HG03196 (cell line): ENCODE results near the gene TNS1.
"Not testable (repeated sequence)": the region's sequence is repeated elsewhere in the genome, so short reads cannot be mapped to it uniquely, and the experiment has no call there.

Experiments
- ATAC-seq: cut with Tn5 transposase; IDR thresholded peaks from one replicate; pipeline ENCODE4 v1.9.1; 2021; ENCODE audit not compliant: unreplicated experiment

Gene TNS1

DNA sequence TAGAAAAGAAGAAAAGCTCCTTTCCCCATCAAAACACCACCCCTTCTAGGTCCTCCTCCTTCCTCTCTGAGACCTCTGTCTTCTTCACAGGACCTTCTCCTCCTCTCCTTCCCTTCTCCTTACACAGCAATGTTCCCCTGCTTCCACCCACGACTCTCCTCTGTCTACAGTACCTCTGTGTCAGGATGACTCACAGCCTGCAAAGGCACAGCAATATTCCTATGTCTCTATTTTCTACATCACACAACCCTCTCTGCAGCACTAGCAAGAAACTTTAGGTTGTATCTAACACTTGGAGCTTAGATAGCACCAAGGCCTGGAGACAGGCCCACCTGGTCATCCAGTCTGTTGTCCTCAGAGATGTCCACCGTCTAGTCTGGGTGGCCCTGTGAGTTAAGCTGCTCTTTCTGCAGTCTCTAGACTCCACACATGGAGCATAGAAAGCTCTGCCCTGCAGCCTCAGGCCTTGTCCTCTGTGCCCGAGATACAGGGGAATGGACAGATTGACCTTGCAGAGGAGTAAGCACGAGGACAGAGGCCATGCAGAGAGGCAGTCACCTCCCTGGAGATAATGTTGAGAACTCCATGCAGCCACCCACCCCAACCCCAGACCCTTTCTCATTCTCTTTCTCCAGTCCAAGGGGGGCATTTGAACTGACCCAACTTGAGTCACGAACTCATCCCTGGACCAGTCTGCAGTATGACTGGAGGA is 212.0 kb downstream of the TNS1 start:
- no peak for ATAC-seq

DNA sequence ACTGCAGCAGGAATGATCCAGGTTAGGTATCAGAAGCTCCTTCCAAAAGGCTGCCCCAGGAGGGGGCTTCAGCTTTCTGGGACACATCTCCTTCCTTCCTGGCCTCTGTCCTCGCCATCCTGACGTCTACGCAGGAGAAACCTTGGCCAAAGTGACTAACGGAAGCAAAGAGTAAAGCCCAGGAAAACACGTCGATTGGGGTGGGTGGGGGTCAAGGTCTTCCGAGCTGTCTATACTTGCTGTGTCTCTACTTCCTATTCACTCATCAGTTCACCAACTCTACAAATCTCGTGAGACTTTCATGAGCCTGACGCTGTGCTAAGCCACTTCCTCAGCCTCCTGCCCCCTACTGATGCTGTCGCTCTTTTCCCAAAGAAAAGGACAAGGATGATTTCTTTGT is 212.6 kb downstream of the TNS1 start:
- peak; percentile 45 for ATAC-seq

DNA sequence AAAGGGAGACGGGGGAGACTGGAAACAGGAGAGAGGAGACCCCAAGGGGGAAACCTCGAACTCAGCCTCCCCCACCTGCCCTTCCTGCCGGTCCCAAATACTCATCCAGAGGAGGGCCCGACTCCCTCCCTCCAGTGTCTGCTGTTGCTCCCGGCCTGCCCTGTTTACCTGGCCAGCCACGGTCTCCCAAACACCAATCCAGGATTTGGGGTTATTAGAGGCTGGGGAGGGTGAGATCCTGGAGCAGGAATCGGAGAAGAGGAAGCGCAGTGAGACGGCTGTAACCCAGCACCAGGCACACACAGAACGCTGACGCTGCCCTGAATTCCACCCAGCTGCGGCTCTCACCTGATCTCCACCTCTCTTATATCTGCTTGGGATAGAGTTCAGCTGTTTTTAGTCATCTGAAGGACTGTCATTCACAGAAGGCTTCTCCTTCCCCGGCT is 213.0 kb downstream of the TNS1 start:
- no peak for ATAC-seq

DNA sequence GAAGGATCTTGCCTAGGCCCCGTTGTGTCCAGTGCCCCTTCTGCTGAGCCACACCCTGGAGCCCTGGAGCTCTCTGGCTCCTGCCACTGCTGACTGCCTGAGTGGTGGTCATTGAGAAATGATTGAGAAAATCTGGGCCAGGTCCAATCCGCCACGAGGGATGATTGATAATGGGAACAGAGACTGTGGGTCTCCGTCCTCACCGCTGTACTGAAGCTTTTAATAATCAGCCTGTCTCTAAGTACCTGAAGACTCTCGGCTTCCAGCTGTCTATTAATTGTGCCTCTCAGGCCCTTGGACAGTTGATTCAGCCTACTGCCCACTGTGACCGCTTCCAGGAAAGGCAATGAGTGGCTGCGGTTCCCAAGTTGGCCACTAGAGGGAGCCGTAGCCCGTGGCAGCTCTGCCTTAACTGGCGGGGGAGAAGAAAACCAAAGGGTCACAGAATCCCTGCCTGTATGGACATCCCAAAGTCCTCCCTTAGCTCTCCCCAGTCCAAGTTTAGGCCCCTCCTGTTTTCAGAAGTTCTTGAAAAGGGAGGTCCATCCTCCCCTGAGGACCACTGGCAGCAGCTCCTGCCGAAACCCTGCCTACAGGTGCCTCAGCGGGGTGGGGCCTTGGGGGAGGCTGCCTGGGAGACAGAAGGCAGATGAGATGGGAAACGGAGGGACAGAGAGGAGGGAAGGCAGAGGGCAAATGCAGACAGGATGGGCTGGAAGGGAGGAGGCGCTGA is 213.6 kb downstream of the TNS1 start:
- ATAC-seq: peak; percentile 45

DNA sequence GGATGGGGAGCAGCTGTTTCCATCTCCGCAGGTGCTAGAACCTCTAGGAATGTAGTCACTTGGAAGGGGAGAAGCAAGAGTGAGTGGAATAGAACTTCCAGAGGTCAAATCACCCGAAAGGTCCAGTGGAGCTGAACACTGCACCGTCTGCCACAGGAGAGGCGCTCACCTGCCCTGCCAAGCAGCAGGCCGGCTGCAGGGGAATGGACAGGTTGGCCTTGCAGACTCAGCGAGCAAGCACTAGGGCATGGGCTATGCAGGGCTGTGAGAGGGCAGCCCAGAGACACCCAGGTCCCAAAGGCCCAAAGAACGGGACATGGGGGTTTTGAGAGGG is 214.2 kb downstream of the TNS1 start:
- no peak for ATAC-seq

DNA sequence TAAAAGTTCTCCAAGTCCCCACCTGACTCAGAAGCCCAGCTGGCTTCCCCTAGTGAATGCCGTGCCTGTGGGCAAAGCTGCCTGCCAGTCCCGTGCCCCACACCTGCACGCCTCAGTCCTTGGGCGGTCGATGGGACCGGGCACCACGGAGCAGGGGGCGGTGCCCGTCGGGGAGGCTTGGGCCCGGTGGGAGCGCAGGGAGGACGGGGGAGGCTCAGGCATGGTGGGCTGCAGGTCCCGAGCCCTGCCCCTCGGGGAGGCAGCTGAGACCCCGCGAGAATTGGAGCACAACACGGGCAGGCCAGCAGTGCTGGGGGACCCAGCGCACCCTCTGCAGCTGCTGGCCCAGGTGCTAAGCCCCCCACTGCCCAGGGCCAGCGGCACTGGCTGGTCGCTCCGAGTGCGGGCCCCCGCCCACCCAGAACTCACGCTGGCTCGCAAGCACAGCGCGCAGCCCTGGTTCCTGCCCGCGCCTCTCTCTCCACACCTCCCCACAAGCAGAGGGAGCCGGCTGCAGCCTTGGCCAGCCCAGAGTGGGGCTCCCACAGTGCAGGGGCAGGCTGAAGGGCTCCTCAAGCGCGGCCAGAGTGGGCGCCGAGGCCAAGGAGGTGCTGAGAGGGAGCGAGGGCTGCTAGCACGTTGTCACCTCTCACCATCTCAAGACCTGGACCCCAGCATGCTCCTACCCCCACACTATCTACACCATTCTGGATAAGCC is 215.5 kb downstream of the TNS1 start:
- ATAC-seq: no peak

DNA sequence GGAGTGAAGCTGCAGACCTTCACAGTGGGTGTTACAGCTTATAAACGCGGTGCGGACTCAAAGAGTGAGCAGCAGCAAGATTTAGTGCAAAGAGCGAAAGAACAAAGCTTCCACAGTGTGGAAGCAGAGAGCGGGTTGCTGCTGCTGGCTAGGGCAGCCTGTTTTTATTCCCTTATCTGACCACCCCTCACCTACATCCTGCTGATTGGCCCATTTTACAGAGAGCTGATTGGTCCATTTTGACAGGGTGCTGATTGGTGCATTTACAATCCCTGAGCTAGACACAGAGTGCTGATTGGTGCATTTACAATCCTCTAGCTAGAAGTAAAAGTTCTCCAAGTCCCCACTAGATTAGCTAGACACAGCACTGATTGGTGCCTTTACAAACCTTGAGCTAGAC is 216.2 kb downstream of the TNS1 start:
- not testable (repeated sequence) for ATAC-seq

DNA sequence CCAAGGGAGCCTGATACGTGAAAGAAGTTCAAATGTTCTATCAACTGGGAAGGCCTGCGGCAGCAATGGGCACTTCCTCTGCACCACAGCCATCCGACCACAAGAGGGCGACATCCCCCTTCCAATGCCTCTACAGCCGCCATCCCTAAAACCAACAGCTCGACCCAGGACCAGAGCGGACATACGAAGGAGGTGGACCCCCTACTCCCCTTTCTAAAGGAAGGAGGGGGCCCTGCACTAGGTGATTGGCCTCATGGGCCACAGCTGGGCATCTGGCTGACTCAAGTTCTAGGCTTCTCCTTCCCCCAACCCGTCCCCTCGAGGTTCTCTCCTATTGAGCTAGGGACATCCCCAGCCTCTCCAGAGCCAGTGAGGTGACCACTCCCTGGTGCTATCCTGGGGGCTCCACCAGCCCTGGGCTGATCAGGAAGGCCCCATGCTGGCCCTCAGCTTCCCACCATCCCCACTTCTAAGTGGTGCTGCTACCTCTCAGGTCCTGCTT is 217.2 kb downstream of the TNS1 start:
- ATAC-seq: peak; percentile 50

DNA sequence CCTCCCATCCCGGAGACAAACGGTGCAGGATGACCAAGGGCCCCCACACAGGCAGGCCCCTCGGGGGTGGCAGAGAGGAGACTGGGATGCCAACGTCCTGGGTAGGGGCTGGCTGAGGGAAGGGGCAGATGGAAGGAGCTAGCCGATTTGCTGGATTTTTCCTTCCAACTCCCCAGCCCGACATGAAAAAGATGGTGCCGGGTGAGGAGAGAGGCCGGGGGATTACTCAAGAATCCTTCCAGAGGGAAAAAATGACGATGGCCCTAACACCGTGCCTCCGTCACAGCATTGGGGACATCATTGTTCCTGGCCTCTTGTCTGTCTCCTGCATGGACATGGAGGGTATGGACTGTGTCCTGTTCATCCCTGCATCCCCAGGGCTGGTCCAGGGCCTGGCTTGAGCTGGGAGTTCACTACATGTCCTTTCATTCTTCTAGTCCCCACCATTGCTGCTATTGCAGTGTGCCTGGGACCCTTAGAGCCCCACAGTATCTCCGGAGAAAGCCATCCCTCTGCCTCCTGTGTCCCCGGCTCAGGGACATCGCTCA is 217.7 kb downstream of the TNS1 start:
- ATAC-seq: no peak

DNA sequence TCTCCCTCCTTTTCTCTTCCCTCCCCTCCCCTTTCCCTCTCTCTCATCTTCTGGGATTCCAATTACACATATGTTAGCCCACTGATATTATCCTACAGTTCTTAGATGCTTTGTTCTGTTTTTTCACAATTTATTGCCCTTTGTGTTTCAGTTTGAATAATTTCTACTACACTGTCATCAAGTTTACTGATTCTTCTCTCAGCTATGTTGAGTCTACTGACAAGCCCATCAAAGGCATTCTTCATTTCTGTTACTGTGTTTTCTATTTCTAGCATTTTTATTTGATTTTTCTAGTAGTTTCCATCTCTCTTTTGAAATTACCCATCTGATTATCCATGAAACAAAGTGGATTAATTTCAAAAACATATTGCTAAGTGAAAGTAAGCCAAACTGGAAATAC is 219.6 kb downstream of the TNS1 start:
- no peak for ATAC-seq

DNA sequence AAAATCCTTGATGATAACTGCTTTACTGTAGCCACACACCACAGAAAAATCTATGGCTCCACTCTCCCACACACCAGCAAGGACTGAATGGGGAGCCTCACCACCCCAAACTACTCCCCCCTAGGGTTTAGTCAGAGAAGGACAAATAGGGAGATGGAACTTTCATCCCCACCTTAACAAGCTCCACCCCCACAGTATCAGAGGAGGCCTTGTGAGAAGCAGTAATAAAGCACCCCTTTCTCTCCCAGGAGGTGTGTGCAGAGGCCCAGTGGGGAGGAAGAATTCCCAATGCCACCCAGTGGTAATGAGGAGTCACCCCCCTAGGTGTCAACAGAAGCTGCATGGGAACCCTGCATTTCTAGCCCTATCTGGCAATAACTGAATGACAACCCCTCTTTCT is 224.9 kb downstream of the TNS1 start:
- no peak for ATAC-seq

DNA sequence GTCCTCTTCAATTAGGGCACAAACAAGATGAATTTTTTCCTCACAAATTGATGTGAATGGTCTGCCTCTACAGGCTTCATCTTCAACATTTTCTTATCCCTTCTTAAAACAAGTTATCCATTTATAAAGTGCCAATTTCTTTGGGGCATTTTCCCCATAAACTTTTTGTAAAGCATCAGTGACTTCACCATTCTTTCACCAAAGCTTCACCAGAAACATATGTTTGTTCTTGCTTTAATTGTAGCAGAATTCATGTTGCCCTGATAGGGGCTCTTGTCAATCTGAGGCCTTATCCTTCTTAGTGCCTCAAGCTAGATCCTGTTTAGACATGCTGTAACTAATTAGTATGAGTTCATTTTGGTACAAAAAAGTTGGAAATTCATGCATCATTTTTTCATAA is 226.2 kb downstream of the TNS1 start:
- ATAC-seq: no peak

DNA sequence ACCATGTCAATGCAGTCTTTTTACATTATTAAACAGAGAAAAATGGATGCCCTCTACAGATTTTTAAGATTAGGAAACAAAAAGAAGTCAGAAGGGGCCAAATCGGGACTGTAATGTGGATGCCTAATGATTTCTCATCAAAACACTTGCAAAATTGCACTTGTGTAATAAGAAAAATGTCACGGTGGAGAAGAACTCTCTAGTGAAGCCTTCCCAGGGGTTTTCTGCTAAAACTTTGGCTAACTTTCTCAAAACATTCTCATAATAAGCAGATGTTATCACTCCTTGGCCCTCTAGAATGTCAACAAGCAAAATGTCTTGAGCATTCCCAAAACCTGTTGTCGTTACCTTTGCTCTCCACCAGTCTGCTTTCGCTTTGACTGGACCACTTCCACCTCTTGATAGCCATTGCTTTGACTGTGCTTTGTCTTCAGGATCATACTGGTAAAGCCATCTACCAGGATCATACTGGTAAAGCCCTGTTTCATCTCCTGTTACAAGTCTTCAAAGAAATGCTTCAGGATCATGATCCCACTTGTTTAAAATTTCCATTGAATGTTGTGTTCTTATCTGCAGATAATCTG is 226.8 kb downstream of the TNS1 start:
- ATAC-seq: no peak

DNA sequence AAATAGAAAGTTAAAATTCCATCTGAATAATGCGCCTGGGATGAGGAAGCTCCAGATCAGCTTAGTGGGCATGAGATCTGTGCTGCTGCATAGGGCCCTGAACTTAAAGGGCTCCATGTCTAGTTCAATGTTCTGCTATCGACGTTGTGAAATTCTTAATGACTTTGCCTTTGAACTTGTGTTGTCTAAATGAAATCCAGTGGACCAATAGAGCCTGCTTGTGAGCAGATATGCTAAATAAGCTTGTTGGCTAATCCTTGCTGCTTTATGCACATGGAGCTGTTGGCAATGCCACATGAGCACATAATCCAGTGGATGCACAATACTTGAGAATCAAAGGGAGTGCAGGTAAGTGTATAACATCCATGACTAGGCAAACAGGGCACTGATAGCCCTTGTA is 228.6 kb downstream of the TNS1 start:
- no peak for ATAC-seq

DNA sequence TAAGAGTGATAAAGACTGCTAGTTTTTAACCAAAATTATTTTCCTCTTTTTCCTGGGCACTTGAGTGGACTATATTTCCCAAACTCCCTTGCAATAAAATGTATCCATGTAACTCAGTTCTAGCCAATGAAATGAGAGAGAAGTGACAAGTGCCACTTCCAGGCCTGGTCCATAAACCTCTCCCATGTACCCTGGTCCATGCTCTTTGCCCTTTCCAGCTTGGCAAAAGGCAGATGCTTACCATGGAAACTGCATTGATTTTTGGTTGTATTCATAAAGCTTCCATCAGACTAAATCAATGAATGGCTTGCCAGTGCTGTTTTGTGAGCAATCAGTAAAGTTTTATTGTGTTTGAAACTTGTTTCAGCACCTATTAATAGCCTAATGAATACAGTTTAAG is 229.3 kb downstream of the TNS1 start:
- ATAC-seq: no peak

DNA sequence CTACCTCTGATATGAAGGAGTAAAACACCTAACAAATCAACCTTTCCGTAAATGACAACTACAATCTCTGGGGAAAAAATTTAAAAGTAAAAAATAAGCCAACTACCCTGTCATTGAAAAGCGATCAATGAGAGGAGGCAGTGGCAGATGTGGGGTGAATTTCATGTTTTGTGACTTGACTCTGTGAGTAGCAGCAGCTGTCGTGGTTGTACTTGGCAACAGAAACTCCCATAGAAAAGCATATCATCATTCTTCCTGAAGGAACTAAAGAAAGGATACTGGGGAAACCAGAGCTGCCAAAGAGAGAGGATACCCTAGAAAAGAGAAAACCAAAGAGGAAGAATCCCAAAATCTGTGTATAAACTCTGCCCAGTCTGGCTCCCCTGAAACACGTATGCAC is 236.4 kb downstream of the TNS1 start:
- ATAC-seq: no peak

DNA sequence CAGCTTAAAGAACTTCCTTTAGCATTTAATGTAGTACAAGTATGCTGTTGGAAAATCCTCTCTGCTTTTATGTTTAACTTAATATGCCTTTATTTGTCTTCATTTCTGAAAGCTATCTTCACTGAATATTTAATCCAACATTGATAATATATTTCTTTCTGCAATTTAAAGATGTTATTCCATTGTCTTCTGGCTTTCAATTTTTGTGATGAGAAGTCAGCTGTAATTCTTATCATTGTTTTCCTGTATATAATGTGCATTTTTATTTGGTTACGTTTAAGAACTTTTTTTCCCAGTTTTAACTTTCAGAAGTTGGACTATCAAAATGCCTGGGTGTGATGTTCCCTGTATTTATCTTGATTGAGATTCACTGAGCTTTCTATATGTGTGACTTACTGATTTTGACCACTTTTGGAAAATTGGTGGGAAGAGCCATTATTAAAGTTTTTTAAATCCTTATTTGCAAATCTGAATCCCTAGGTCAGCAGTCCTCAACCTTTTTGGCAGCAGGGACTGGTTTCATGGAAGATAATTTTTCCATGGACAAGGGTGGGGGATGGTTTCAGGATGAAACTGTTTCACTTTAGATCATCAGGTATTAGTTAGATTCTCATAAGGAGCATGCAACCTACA is 241.0 kb downstream of the TNS1 start:
- ATAC-seq: no peak

DNA sequence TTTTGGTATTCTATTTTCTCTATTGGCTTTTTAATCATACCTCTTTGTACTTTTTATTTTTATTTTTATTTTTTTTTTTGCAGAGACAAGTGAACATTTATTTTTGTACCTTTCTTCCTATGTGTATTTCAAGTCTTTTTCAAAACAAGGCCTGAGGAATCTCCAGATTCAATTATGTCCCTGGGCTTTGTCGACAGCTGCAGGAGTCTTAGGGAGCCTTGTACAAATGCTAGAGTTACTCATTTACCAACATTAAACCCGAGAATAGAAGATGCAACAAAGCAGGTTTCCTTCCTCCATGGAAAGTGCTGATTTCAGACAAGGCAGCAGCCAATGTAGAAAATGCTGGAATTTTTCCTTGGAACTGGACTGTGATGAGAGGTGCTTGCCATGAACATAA is 242.8 kb downstream of the TNS1 start:
- no peak for ATAC-seq

DNA sequence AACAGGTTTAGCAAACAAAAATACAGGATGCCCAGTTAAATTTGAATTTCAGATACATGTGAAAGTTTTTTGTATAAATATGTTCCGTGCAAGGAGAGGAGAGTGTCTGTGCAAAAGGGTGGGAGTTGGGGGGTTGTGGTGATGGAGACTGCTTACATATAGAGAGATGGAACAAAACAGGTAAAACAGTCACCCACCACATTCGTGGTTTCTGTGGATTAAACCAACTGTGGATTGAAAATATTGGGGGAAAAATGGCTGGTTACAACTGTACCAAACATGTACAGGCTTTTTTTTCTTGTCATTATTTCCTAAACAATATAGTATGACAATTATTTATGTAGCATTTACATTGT is 245.7 kb downstream of the TNS1 start:
- ATAC-seq: no peak

DNA sequence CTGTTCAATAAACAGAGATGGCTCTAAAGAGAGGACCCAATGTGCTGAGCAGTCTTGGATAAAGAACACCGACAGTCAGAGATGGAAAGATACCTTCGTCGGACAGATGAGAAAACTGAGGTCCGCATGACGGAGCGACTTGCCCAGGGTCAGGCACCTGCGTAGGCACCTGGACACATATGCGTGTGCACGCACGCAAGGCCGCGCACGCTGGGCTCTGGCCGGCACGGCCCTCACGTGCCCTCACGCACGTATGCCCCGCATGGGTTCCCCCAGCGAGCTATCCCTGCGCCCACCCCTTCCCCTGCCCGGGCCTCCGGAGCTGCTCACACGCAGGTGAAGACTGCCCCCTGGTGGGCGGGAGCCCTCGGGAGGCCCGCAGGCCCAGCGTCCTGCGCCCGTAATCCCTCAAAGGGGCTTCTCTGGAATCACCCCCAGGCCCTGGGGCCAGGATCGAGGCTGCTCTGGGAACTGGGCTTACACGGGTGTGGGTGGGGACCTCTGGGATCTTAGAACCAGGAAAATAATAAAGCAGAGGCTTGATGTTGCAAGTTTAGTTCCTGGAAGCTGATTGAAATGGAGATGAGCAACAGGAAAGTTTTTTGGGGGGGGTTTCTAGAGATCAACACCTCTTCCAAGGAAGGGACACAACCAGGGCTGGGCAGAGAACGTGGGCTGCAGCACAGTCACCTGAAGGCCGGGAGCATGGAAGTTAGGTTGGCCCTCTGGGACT is 246.3 kb downstream of the TNS1 start:
- ATAC-seq: no peak
